HG03565 (cell line): Measurements from ENCODE around the gene SCO1.

Experiments used
- ATAC-seq: cut with Tn5 transposase; IDR thresholded peaks from one replicate; pipeline ENCODE4 v1.9.1; 2021; ENCODE audit warnings: mild to moderate bottlenecking, moderate library complexity; ENCODE audit not compliant: unreplicated experiment

SCO1 gene

DNA sequence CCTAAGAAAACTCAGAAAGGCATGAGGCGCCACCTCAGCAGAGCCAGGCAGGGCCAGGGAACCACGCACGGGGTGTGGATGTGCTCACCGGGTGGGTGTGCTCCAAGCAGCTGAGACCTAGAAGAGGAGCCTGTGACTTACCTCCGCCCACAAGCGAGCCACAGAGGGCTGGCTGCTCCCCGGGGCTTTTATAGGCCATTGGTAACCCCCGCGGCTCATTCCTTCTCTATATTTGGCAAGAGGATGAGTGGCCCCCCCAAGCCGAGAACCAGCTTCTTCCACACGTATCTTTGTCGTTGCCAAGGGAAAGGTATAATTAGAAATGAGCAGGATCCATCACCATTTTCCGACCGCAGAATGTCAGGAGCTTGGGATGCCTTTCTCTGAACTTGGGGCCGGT, 40.2 kb downstream of the SCO1 start, which contains the start of gene MYH3:
Gene MYH3 (minus strand): TSS at position 162 of the 400 bp plus-strand sequence. CDS start 2,245 bp downstream, outside the sequence.
- no peak for ATAC-seq

DNA sequence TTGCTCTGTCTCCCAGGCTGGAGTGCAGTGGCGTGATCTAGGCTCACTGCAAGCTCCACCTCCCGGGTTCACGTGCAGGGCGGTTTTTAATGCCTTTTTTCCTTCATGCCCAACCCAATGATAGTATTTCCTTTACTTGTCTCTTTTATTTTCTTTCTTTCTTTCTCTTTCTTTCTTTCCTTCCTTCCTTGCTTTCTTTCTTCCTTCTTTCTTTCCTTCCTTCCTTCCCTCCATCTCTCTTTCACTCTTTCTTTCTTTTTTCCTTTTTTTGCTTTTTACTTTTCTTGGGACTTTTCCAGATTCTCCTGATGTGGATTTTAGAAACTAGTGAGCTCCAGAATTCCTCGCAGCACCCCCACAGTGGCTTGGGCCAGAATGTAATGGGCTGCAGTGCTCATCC, 43.3 kb downstream of the SCO1 start:
- ATAC-seq: no peak

DNA sequence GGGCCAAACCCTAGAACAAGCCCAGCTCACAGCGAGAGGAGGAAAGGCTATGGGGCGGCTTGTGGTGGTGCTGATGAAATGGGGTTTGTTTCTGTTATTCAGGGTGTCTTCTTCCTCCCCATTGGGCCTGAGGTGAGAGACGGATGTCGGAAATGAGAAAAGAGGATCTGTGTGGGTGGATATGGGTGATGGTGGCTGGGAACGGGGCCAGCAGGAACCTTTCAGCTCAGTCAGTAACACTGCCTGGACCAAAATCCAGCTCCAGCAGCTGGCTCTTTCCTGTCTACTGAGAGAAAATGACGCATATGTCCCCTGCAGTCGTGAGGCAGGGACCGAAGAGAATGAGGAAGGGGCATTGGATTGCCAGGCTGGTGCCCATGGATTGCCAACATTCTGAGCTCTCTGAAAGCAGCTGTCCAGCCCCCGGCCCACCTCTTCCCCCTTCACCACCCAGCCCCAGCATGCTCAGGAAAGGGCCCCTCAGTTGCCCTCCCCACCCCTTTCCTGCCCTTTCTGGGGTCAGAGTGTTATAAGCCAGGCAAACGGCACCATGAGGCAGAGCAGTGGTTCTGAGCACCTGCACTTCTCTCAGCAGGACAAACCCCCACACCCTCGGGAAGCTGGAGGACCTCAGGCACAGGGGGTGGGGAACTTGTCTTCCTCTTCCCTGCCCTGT, 44.2 kb downstream of the SCO1 start:
- ATAC-seq: peak; percentile 48

DNA sequence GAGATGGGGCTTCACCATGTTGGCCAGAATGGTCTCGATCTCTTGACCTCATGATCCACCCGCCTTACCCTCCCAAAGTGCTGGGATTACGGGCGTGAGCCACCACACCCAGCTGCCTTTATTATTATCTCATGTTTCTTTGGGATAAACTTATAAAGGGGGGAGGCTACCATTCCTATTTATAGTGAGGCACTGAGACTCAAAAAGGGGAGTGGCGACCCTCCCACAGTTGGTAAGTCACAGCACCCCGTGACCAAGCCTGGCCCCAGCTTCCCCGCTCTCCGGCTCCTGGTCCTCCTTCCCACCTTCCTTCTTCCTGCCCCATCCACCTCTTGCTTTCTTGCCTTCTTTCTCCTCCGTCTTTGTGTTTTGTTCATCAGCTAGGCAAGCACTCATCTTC, 45.4 kb downstream of the SCO1 start:
- no peak for ATAC-seq

DNA sequence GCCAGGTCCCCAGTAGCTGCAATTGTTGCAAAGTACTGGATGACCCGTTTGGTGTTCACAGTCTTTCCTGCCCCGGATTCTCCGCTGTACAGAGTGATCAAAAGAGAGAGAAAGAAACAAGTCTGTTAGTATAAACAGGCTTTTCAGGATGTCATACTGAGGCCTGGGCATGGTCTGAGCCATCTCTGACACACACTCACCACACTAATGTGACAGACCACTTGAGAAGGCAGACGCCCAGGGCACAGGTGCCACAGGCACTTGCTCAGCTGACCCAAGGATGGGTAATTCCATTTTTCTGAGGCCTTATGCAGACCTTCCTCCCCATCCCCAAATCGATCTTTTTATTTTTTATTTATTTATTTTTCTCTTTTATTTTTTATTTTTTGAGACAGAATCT, 47.7 kb downstream of the SCO1 start:
- no peak for ATAC-seq

DNA sequence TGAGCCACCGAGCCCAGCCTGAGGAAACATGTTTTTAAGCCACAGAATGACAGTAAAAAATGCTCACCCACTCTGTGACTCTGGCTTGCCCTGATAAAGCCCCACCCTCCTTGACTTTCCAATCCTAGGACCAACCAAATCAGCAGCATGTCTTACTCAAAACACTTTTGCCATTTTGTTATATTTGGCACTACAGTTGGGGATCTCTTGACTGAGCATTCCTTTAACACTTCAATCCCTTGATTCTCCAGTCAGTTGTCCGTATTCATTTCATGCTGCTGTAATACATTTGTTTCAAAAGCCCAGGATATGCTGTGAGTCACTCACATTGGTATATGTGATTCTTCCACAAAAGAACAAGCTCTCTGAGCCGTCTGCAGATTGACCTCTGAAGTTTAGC, 48.4 kb downstream of the SCO1 start:
- no peak for ATAC-seq

DNA sequence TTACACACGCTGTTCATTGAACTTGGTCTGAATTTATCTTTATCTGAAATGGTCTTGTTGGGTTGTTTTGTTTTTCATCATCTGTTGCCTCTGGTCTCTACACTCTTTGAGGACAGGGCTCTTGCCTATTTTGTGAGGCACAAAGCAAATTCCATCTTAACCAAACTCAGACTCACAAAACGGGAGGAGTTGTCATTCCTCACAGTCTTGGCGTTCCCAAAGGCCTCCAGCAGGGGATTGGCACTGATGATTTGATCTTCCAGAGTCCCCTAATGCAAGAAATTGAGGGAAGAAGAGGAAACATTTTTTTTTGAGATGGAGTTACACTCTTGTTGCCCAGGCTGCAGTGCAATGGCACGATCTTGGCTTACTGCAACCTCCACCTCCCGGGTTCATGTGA, 49.0 kb downstream of the SCO1 start:
- no peak for ATAC-seq

DNA sequence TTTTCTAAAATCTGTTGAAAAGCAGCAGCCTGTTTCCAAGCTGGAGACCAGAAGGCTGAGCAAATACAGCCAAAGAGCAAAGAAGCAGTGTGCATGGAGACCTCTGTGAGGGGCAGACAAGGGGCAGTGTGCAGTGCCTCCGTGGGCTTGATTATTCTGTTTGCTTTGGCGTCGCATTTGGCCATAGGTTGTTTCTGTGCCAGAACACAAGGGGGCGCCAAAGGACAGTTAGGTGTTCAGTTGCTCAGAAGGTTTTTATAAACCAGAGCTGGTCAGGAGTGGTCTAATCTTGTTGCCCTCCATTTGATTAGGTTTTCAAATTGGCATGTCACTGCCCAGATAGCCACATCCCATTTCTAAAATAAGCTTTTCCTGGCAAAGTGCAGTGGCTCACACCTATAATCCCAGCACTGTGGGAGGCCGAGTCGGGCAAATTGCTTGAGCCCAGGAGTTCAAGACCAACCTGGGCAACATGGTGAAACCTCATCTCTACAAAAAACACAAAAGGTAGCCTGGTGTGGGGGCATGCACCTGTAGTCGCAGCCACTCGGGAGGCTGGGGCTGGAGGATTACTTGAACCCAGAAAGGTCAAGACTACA, 50.8 kb downstream of the SCO1 start:
- ATAC-seq: no peak

DNA sequence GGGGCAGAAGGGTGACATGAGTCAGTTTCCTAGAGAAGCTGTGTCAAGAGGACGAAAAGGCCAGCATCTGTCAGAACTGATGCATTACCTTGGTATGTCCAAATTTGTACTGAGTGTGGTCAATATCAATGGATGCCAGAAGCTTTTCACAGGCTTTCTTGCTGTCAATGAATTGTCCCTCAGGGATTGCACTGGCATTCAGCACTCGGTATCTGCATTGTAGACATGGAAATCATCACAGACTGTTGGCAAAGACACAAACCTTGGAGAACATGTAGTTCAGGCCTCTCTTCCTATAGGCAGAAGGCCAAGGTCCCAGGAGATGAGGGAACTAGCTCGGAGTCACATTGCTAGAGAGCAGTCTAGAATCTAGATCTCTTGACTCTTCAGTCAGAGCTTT, 56.9 kb downstream of the SCO1 start:
- no peak for ATAC-seq

DNA sequence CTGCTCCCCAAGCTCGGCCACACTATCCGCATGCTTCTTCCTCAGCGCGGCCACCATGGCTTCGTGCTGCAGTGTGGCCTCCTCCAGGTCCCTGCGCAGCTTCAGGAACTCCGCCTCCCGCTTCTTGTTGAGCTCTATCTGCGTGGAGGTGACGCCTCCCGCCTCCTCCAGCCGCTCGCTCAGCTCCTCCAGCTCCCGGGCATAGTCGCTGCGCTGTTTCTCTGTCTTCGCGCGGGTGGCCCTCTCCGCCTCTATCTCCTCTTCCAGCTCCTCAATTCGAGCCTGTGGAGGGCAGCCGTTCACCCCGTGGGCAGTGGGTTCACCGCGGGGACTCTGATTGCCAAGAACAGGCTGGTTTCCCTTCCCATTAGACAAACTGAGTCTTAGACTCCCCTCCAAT, 59.2 kb downstream of the SCO1 start:
- ATAC-seq: no peak

DNA sequence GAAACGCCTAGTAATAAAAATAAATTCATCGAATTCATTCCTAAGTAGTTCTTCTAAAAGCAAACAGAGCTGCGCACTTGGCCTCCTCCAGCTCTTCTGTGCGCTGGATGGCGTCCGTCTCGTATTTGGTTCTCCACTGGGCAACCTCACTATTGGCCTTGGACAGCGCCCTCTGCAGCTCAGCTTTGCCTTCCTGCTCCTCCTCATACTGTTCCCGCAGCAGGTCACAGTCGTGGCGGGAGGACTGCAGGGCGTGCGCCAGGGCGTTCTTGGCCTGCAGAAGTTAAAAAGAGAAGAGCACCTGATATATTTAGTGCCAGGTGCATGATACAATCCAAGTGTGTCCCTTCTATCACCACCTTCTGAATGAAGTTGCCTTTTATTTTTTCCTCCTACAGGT, 62.0 kb downstream of the SCO1 start:
- ATAC-seq: no peak

DNA sequence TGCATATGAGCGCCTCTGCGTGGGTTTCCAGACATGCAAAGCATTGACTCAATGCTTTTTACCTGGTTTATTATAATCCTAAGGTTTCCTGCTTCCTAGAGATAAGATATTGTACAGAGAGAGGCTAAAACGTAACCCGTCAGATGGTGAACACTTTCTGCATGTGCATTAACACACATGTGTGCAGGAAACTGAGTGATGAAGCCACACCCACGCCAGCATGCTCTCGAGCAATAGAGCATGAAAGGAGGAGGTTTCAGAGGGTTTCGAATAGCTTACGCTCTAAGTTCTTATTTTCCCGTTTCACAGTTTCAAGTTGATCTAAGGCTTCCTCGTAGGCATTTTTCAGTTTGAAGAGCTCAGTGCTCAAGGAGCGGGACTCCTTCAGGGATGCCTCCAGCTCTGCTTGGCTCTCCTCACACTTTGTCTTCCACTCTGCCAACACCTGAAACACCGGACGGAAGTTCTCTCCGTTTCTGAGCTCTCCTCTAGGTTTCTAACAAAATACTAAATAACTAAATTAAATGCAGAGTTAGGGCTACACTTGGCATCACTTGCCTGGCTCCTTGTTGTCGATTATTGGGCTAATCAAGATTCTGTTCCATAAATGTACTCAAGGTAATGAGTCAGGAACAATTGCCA, 63.5 kb downstream of the SCO1 start:
- ATAC-seq: peak; percentile 92

DNA sequence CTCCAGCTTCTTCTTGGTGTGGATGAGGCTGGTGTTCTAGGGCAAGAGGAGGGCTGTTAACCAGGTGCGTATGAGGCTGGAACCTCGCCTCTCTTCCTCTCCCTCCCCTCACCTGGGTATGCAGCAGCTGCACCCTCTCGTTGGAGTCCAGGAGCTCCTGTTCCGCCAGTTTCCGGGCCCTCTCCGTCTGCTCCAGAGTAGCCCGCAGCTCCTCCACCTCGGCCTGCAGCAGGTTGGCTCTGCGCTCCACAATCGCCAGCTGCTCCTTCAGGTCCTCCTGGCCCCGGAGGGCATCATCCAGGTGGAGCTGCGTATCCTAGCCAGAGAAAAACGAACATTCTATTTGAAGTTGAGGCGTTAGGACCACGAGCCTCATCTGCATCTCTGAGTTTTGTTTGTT, 65.6 kb downstream of the SCO1 start:
- no peak for ATAC-seq

DNA sequence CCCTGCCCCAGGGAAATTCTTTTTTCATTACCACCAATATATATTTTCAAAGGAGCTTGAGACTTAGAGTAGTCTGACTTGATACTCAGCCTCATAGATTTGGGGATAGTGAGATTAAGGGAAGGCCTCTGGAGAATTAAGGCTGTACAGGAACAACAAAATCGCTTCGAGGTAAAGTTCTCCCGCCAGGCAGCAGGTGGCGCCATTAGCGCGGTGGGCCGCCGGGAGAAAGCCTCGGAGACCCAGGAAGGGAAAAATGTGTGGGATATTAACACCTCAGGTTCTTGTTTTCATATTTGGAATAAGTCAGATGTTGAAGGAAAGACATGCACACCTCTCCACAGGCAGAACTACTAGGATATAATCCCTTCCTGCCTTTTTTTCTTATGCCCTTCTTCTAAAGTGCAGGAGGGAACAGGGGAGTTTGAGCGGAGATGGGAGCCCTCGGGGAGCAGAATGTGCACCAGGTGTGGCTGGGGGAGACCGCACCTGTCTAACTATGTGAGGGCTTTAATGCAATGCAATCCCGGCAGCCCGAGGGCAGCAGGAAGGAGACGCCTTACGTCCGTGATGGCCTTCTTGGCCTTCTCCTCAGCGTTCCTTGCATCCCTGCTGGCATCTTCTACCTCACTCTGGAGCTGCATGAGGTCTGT, 66.2 kb downstream of the SCO1 start:
- ATAC-seq: no peak

DNA sequence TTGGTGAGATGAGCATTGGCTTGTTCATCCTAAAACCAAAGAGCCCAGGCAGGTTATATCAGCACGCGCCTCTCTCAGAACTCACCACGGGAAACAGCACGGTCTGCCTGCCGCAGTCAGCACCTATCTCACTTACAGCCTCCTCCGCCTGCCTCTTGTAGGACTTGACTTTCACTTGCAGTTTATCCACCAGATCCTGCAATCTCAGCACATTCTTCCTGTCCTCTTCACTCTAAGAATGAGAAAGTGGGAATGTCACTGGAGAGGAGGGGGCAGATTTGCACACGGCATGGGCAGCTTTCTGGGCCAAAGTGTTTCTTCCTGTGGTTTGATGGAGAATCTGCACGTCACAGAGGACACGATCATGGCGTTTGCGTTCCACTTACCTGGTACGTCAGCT, 67.6 kb downstream of the SCO1 start:
- ATAC-seq: no peak

DNA sequence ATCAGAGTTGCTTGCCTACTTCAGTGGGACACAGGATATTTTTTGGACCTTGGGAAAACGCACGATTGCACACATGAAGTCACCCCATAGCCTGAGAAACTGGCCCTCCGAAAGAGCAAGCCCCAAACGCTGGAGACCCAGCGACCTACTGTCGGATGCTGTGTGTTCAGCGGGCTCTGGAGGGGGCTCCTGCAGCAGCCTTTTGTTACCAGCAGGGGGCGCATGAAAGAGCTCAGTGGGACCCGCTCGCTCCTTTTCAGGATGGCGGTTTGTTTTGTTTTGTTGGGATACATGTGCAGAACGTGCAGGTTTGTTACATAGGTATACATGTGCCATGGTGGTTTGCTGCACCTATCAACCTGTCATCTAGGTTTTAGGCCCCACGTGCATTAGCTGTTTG, 68.6 kb downstream of the SCO1 start:
- no peak for ATAC-seq

DNA sequence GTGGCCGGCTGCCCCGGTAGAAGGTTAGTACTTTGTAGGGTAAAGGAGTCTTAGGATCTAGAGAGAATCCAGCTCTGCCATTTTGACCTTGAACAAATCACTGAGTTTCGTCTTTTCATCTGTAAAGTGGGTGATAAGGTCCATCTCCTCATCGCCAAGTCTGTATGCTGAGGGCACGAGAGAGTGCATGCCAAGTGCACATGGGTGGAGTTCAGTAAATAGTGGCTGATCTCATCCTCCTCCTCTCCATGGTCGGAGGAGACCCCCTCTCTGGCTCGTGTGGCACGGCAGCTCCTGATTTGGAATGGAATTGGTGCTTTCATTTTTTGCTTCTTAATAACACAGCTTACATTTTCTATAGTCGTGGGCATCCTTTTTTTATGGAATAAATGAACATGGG, 70.9 kb downstream of the SCO1 start:
- no peak for ATAC-seq

DNA sequence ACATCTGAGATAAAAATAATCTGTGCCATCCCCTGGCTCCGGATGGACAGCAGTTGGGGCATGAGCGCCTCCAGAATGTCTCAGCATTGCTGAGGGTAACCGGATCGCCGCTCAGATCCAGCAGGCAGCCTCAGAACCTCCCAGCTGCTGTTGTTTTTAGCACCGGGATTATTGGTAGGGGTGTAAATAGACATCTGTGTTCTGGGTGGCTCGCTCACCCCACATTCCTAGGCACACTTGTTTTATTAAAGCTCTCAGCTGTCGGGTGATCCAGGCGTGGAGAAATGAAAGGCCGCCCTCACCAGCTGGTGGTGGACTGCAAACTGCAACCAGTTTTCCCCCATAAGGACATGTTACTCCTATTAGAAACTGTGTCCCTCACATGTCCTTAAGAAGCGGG, 72.4 kb downstream of the SCO1 start:
- ATAC-seq: no peak

DNA sequence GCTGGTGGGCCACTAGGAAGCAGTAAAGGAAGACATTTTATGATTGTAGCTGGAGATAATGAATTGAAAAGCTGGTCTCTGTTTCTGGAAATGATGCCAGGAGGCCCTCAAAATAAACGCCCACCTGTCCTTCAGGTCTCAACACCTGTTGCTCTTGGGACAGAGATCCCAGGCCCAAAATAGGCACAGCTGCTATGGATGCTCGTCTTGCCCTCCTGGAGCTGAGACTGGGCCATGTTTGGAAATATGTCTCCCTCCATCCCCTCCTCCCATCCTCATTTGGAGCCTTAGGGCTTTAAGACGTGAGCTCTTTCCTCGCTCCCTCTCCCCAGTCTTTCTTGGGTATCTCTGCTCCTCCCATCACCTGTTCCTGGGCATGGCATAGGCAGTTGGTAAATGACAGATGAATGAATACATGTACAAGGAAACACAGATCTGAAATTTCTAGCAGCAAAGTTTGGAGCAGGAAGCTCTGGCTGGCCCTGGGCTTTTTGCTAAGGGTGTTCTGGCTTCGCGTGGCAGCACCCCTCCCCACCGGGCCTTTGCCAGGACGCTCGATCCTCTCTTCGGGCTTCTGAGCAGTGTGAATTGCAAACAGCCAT, 73.5 kb downstream of the SCO1 start:
- ATAC-seq: no peak

DNA sequence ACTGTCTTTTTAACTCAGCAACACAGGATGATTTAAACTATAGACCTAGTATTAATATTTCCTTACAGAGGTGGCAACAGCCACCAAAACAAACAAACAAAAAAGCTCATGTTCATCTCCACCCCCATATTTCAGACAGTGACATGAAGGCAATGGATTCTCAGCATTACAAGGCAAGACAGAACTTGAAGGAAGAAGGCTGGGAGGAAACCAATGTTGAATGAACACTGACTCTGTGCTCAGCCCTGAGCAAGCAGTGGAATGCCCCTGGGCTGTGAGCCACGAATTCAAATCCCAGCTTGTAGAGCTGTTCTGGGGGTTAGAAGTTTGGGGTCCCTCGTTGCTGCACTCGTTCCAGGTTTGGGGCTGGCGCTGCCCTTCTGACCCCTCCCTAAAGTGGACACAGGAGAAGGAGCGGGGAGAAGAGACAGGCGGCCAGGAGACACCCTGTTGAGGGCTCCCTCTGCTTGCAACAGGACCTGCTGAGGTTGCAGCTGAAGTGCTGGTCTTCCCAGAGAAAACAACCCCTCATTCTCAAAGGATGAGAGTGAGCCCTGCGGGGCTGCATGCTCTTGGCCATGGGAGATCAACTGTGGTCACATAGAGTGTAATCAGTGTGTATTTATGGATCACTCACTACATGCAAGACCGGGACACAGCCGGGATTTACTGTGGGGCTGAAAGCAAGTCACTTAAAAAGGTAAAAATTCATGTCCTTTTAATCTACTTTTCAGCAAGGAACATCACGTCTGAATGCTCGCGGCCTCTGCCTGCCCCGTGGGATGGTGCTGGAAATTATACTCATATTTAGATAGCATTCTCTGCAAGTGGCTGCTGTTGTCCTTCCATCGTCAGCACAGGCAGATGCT, 74.5 kb downstream of the SCO1 start:
- peak; percentile 49 for ATAC-seq
